ENCODE data around the gene MTCL1.

MTCL1 gene

DNA sequence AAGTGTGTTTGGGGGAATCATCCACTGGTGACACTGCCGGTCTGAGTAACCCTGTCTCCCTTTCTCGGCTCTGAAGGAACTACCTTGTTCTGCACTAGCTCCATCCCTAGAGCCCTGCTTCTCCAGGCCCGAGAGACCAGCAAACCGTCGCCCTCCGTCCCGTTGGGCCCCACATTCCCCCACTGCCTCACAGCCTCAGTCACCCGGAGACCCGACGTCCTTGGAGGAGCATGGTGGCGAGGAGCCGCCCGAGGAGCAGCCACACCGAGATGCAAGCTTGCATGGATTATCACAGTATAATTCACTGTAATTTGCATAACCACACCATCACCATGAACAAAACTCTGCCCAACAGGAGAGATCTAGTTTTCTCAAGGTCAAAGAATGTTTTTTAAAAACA is 126.2 kb downstream of the MTCL1 start:
- WGBS, 2 experiments (ENCODE audit: insufficient coverage in 2 of 2): 93% methylated on average over 4 to 14 of the region's 14 CpGs
- no peak overlapping the region for H3K27ac ChIP-seq (ENCODE audit: low read depth, low read length, severe bottlenecking)

DNA sequence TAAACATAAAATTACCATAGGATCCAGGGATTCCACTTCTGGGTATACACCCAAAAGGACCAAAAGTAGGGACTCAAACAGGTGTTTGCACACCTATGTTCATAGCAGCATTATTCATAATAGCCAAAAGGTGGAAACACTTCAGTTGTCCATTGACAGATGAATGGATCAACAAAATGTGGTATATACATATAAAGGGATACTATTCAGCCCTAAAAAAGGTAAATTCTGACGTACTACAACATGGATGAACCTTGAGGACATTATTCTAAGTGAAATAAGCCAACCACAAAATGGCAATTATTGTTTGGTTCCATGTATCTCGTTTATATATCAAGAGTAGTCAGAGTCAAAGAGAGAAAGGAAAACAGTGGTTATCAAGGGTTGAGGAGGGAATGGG is 128.1 kb downstream of the MTCL1 start:
- Histone ChIP-seq H3K4me1 (ENCODE audit: control insufficient read depth, insufficient read depth, low read length, poor library complexity, severe bottlenecking) (peaks cover 4% of the 10 kb centered on the region), H3K27ac (ENCODE audit: low read depth, low read length, severe bottlenecking) (no peak overlapping the region), H3K9me3 (ENCODE audit: control insufficient read depth, low read length) (peaks cover 7% of the 10 kb centered on the region), H3K36me3 (ENCODE audit: control insufficient read depth, insufficient read depth, low read length) (peaks cover 12% of the 10 kb centered on the region), H3K4me3 (ENCODE audit: extremely low read depth, insufficient read depth, low read length, poor library complexity, severe bottlenecking) (no peak overlapping the region)
- WGBS, 2 experiments (ENCODE audit: insufficient coverage in 2 of 2): 80 to 95% methylated on average over 1 to 2 of the region's 2 CpGs

More for the DNA sequence above, 126.2 kb downstream of the MTCL1 start:
- Histone ChIP-seq H3K36me3 (ENCODE audit: control insufficient read depth, insufficient read depth, low read length) (peaks cover 16% of the 10 kb centered on the region), H3K4me3 (ENCODE audit: extremely low read depth, insufficient read depth, low read length, poor library complexity, severe bottlenecking) (no peak overlapping the region), H3K4me1 (ENCODE audit: control insufficient read depth, insufficient read depth, low read length, poor library complexity, severe bottlenecking) (peaks cover 4% of the 10 kb centered on the region), H3K9me3 (ENCODE audit: control insufficient read depth, low read length) (no peaks in the 10 kb centered on the region)

DNA sequence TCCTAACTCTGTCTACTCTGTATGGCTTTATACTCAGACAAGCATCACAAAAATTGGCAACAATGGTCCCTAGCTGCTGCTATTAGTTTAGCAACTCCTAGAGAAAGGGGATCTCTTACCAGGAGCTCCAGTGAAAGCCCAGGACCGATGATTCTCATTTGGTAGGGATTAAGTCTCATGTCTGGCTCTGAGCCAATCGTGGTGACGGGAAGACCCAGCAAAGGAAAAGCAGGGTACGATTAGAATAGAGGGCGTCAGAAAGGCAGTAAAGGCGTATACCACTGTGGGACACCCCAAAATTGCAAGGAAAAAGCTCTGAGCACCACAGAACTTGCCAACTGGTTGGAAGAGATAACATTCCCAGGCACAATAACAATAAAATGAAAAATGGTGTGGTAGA is 129.5 kb downstream of the MTCL1 start:
- Histone ChIP-seq H3K4me1 (ENCODE audit: control insufficient read depth, insufficient read depth, low read length, poor library complexity, severe bottlenecking) (peaks cover 4% of the 10 kb centered on the region), H3K9me3 (ENCODE audit: control insufficient read depth, low read length) (peaks cover 7% of the 10 kb centered on the region), H3K36me3 (ENCODE audit: control insufficient read depth, insufficient read depth, low read length) (peaks cover 7% of the 10 kb centered on the region), H3K4me3 (ENCODE audit: extremely low read depth, insufficient read depth, low read length, poor library complexity, severe bottlenecking) (no peak overlapping the region), H3K27ac (ENCODE audit: low read depth, low read length, severe bottlenecking) (no peak overlapping the region)
- WGBS, 2 experiments (ENCODE audit: insufficient coverage in 2 of 2): 92 to 97% methylated on average over 5 to 6 of the region's 6 CpGs

DNA sequence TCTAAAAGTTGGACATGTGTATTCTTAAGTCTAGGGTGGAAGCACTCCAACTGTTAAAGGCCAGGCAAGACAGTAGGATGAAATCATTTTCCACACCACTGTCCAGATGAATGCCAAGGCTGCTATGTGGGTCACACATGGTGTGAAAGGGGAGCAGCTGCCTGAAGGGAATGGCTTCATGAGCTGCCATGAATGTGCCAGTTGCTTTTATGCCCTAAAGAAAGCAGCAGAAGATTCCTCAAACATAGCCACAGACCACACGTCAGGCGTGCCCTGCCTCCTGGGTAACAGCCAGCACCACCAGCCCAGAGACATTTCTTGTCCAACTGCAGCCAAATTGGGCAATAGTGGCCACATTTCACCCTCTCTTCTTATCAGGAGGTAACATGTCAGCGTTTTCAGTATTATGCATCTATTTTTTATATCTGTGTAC is 130.2 kb downstream of the MTCL1 start:
- WGBS, 2 experiments (ENCODE audit: insufficient coverage in 2 of 2): 92 to 100% methylated on average over 2 to 3 of the region's 3 CpGs
- H3K27ac ChIP-seq (ENCODE audit: low read depth, low read length, severe bottlenecking): no peak overlapping the region

DNA sequence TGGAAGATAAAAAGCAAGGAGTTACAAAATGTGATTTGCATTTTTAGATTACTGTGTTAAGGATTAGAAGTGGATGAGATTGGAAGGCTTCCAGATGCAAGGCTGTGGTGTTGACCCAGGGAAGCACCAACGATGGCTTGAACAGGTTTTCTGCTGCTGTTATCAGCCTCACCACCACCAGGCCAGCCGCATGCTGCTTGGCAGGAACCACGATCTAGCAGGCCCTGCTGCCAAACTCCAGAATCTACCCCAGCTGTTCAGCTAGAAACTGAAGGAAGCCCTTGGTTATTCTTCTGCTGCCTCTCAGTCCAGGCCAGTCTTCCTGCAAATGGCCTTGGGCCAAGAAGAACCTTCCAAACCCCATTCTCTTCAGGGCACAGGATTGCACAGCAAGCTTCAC is 133.9 kb downstream of the MTCL1 start:
- Histone ChIP-seq H3K9me3 (ENCODE audit: control insufficient read depth, low read length) (peaks cover 9% of the 10 kb centered on the region), H3K36me3 (ENCODE audit: control insufficient read depth, insufficient read depth, low read length) (no peaks in the 10 kb centered on the region), H3K4me3 (ENCODE audit: extremely low read depth, insufficient read depth, low read length, poor library complexity, severe bottlenecking) (no peak overlapping the region), H3K27ac (ENCODE audit: low read depth, low read length, severe bottlenecking) (no peak overlapping the region), H3K4me1 (ENCODE audit: control insufficient read depth, insufficient read depth, low read length, poor library complexity, severe bottlenecking) (no peaks in the 10 kb centered on the region)
- WGBS, 2 experiments (ENCODE audit: insufficient coverage in 2 of 2): 85 to 100% methylated on average over 2 to 3 of the region's 3 CpGs

More for the DNA sequence above, 130.2 kb downstream of the MTCL1 start:
- Histone ChIP-seq H3K36me3 (ENCODE audit: control insufficient read depth, insufficient read depth, low read length) (peaks cover 3% of the 10 kb centered on the region), H3K4me3 (ENCODE audit: extremely low read depth, insufficient read depth, low read length, poor library complexity, severe bottlenecking) (no peak overlapping the region), H3K4me1 (ENCODE audit: control insufficient read depth, insufficient read depth, low read length, poor library complexity, severe bottlenecking) (peaks cover 4% of the 10 kb centered on the region), H3K9me3 (ENCODE audit: control insufficient read depth, low read length) (peaks cover 7% of the 10 kb centered on the region)

DNA sequence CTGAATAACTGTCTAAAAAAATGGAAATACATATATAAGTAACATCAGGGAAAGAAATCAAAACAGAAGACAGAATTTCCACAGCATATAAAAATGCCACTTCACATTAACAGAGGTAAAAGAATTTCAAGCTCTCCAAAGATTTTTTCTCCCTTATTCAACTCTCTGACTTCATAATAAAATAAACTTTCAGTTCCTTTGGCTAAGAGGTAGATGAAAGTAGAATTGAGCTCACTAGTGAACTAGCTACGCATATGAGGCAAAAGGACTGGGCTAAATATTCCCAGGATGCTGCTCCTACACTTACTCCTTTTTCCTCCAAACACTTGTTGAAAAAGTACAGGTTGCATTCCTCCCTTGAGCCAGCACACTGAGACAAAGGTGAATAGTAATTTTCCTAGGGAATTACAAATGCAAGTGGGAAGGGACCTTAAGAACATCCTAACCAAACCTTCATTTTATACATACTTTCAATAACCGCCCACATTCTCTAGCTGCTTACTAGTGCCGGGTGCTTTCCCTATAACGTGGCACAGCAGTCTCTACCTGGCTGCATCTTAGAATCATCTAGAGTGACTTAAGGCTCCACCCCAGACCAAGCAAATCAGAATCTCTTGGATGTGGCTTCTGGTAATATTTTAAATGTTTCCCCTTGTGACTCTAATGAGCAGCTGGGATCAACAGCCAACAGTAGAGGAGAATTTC is 136.6 kb downstream of the MTCL1 start:
- no peak overlapping the region for H3K27ac ChIP-seq (ENCODE audit: low read depth, low read length, severe bottlenecking)
- H3K4me1 ChIP-seq (ENCODE audit: control insufficient read depth, insufficient read depth, low read length, poor library complexity, severe bottlenecking): no peaks in the 10 kb centered on the region
- no peaks in the 10 kb centered on the region for H3K36me3 ChIP-seq (ENCODE audit: control insufficient read depth, insufficient read depth, low read length)
- H3K4me3 ChIP-seq (ENCODE audit: extremely low read depth, insufficient read depth, low read length, poor library complexity, severe bottlenecking): no peak overlapping the region
- H3K9me3 ChIP-seq (ENCODE audit: control insufficient read depth, low read length): peaks cover 6% of the 10 kb centered on the region
- WGBS, 2 experiments (ENCODE audit: insufficient coverage in 2 of 2): 86 to 89% methylated on average over 3 of the region's 4 CpGs

DNA sequence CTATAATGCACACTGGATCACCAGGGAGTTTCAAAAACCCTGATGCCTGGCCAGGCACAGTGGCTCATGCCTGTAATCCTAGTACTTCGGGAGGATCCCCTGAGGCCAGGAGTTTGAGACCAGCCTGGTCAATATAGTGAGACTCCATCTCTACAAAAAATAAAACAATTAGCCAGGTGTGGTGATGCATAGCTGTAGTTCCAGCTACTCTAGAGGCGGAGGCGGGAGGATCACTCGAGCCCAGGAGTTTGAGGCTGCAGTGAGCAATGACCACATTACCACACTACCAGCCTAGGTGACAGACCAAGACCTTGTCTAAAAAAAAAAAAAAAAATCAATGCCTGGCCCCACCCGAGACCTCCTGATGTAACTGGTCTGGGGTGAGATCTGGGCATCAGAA is 137.2 kb downstream of the MTCL1 start:
- Histone ChIP-seq H3K36me3 (ENCODE audit: control insufficient read depth, insufficient read depth, low read length) (no peaks in the 10 kb centered on the region), H3K4me1 (ENCODE audit: control insufficient read depth, insufficient read depth, low read length, poor library complexity, severe bottlenecking) (no peaks in the 10 kb centered on the region), H3K9me3 (ENCODE audit: control insufficient read depth, low read length) (peaks cover 2% of the 10 kb centered on the region), H3K4me3 (ENCODE audit: extremely low read depth, insufficient read depth, low read length, poor library complexity, severe bottlenecking) (no peak overlapping the region), H3K27ac (ENCODE audit: low read depth, low read length, severe bottlenecking) (no peak overlapping the region)
- 100% methylated on average over 1 of the region's 5 CpGs; no CpG with 5 or more reads in 1 of the 2 experiments for WGBS, 2 experiments (ENCODE audit: insufficient coverage in 2 of 2)

DNA sequence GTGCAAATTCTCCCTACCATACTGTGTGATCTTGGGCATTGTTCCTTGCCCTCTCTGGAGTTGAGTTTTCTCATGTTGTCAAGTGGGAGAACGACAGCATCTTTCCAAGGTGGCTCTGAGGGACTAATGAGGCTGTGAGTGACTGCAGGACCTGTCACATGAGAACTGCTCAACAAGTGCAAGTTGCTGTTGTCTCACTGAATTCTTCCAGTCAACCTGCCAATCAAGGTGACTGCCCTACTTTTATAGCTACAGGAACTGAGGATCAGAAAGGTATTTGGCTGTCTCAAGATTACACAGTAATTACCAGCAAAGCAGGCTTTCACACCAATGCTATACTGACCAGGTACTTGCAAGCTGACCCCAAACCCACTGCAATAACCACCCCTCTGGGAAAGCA is 137.6 kb downstream of the MTCL1 start:
- Histone ChIP-seq H3K36me3 (ENCODE audit: control insufficient read depth, insufficient read depth, low read length) (no peaks in the 10 kb centered on the region), H3K4me1 (ENCODE audit: control insufficient read depth, insufficient read depth, low read length, poor library complexity, severe bottlenecking) (no peaks in the 10 kb centered on the region), H3K4me3 (ENCODE audit: extremely low read depth, insufficient read depth, low read length, poor library complexity, severe bottlenecking) (no peak overlapping the region), H3K27ac (ENCODE audit: low read depth, low read length, severe bottlenecking) (no peak overlapping the region), H3K9me3 (ENCODE audit: control insufficient read depth, low read length) (peaks cover 2% of the 10 kb centered on the region)
- WGBS, 2 experiments (ENCODE audit: insufficient coverage in 2 of 2): no CpG with 5 or more reads among the region's 1 CpG

DNA sequence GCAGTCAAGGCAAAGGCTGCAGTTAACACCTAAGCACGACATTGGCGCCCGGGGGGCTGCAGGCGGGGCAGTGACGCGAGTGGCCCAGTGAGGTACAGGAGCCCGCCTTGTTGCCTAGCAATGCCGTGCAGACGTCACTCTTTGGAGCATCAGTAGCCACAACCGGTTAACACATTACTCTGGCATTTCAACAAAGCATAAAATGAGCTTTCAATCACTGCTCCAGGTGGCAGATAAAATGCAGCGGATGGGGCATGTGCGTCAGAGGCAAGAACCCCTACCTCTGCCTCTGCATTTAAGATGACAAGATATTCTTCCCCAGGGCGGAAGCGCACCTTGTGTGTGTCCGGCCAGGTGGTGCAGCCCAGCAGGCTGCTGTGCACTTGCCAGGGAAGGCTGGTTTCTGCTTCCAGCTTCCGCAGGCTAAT is 139.4 kb downstream of the MTCL1 start:
- H3K27ac ChIP-seq (ENCODE audit: low read depth, low read length, severe bottlenecking): no peak overlapping the region
- no peak overlapping the region for H3K4me3 ChIP-seq (ENCODE audit: extremely low read depth, insufficient read depth, low read length, poor library complexity, severe bottlenecking)
- no peaks in the 10 kb centered on the region for H3K4me1 ChIP-seq (ENCODE audit: control insufficient read depth, insufficient read depth, low read length, poor library complexity, severe bottlenecking)
- no peaks in the 10 kb centered on the region for H3K36me3 ChIP-seq (ENCODE audit: control insufficient read depth, insufficient read depth, low read length)
- H3K9me3 ChIP-seq (ENCODE audit: control insufficient read depth, low read length): peaks cover 2% of the 10 kb centered on the region
- WGBS, 2 experiments (ENCODE audit: insufficient coverage in 2 of 2): 90 to 93% methylated on average over 16 of the region's 16 CpGs

DNA sequence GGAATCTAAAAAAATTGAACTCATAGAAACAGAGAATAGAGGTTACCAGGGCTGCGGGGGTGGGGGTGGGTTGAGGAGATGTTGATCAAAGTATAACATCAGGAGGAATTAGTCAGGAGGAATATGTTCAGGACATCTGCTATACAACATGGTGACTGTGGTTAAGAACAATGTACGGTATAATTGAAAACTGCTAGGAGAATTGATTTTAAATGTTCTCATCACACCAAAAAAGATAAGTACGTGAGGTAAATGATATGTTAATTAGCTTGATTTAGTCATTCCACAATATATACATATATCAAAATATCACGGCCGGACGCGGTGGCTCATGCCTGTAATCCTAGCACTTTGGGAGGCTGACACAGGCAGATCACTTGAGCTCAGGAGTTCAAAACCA is 140.2 kb downstream of the MTCL1 start:
- Histone ChIP-seq H3K4me3 (ENCODE audit: extremely low read depth, insufficient read depth, low read length, poor library complexity, severe bottlenecking) (no peak overlapping the region), H3K4me1 (ENCODE audit: control insufficient read depth, insufficient read depth, low read length, poor library complexity, severe bottlenecking) (no peaks in the 10 kb centered on the region), H3K36me3 (ENCODE audit: control insufficient read depth, insufficient read depth, low read length) (no peaks in the 10 kb centered on the region), H3K9me3 (ENCODE audit: control insufficient read depth, low read length) (peaks cover 2% of the 10 kb centered on the region), H3K27ac (ENCODE audit: low read depth, low read length, severe bottlenecking) (no peak overlapping the region)
- whole genome bisulfite sequencing, 2 experiments (ENCODE audit: insufficient coverage in 2 of 2): 80 to 100% methylated on average over 1 of the region's 7 CpGs

DNA sequence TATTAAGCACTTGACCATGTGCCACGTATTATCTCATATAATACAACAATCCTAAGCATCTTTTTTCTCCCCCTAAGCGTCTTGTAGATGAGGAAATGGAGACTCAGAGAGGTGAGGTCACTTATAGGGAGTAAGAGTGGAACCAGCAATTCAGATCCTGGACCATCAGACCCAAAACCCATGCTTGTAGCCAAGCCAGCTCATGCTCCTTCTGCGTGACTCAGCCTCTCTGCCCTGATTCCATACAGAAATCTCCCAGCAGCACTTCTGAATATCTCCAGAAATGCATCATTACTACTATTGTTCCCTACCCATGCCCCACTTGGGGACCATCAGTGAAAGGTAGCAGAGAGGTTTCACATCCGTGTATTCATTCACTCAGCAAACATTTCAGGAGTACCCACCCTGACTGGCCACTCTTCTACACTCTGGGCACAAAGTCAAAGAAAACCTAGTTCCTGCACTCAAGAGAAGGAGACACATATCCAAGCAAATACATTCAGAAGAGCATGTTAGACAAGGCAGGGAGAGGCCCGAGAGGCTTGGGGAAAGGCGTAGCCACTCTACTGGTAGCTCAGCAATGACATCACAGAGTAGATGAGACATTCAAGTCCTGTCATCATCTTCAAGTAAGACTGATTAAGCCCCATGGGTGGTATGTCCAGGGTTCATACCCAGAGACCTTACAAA is 141.9 kb downstream of the MTCL1 start:
- Histone ChIP-seq H3K36me3 (ENCODE audit: control insufficient read depth, insufficient read depth, low read length) (no peaks in the 10 kb centered on the region), H3K4me1 (ENCODE audit: control insufficient read depth, insufficient read depth, low read length, poor library complexity, severe bottlenecking) (no peaks in the 10 kb centered on the region), H3K4me3 (ENCODE audit: extremely low read depth, insufficient read depth, low read length, poor library complexity, severe bottlenecking) (no peak overlapping the region), H3K27ac (ENCODE audit: low read depth, low read length, severe bottlenecking) (no peak overlapping the region), H3K9me3 (ENCODE audit: control insufficient read depth, low read length) (no peaks in the 10 kb centered on the region)
- WGBS, 2 experiments (ENCODE audit: insufficient coverage in 2 of 2): 92 to 93% methylated on average over 3 to 4 of the region's 6 CpGs
